CD4-positive, alpha-beta memory T cell (primary cell): ENCODE data around the gene NAA16. TPM values are rescaled to one million over a fixed set of nuclear protein-coding genes. Genes with fewer than 3 reads are reported as not detected.

Experiments
- CTCF ChIA-PET: fragments of 350-600 bp; sonication (Branson Sonifier 250); formaldehyde crosslinking; loops from one replicate; lab custom pipeline; 2021; ENCODE audit warnings: inconsistent platforms; ENCODE audit not compliant: partially characterized antibody; lab: Charles Lee
- POLR2A ChIA-PET: fragments of 350-600 bp; sonication (Branson Sonifier 250); formaldehyde crosslinking; loops from one replicate; lab custom pipeline; 2021; ENCODE audit not compliant: partially characterized antibody; lab: Charles Lee
- DNase-seq, 5 donors: peaks; one replicate each; pipeline versions ENCODE4 v3.0.0 to v3.0.0-alpha.2; 2020 to 2022; ENCODE audit warnings: mixed read lengths in 1 of 5
- H3K27ac ChIP-seq: one replicate; pipeline ENCODE4 v1.7.0; 2013; ENCODE audit warnings: low read depth, low read length
- H3K27me3 ChIP-seq: 2 replicates; pipeline ENCODE4 v1.7.0; 2013; ENCODE audit warnings: mild to moderate bottlenecking, low read length, moderate library complexity; ENCODE audit not compliant: insufficient read depth
- H3K36me3 ChIP-seq: 2 replicates; pipeline ENCODE4 v1.7.0; 2013; ENCODE audit warnings: mild to moderate bottlenecking, low read length, moderate library complexity; ENCODE audit not compliant: insufficient read depth
- H3K4me1 ChIP-seq: 2 replicates; pipeline ENCODE4 v1.7.0; 2013; ENCODE audit warnings: mild to moderate bottlenecking, low read length, moderate library complexity; ENCODE audit not compliant: insufficient read depth
- H3K4me3 ChIP-seq, 2 donors: one replicate each; pipeline ENCODE4 v1.7.0; 2013; ENCODE audit warnings: low read length in 2 of 2, mild to moderate bottlenecking in 1 of 2
- H3K9me3 ChIP-seq, 2 donors: one replicate each; pipeline ENCODE4 v1.7.0; 2013; ENCODE audit warnings: low read length in 2 of 2, control low read depth in 1 of 2; ENCODE audit not compliant: control insufficient read depth in 1 of 2
- H3K27ac Mint-ChIP-seq, 7 donors: one replicate each; pipeline ENCODE4 v1.8.0; 2020 to 2021; ENCODE audit warnings: mixed read lengths in 7 of 7, mild to moderate bottlenecking in 6 of 7, inconsistent platforms in 3 of 7, moderate library complexity in 3 of 7
- H3K27me3 Mint-ChIP-seq, 2 donors: one replicate each; pipeline ENCODE4 v1.8.0; 2020 to 2021; ENCODE audit warnings: mixed read lengths in 2 of 2
- H3K36me3 Mint-ChIP-seq, 2 donors: one replicate each; pipeline ENCODE4 v1.8.0; 2020 to 2021; ENCODE audit warnings: mixed read lengths in 2 of 2, inconsistent platforms in 1 of 2, mild to moderate bottlenecking in 1 of 2
- H3K4me1 Mint-ChIP-seq, 4 donors: one replicate each; pipeline ENCODE4 v1.8.0; 2020 to 2021; ENCODE audit warnings: mixed read lengths in 4 of 4, mild to moderate bottlenecking in 1 of 4
- H3K4me3 Mint-ChIP-seq, 8 donors: one replicate each; pipeline ENCODE4 v1.8.0; 2020 to 2021; ENCODE audit warnings: mixed read lengths in 8 of 8, mild to moderate bottlenecking in 7 of 8, moderate library complexity in 6 of 8, inconsistent platforms in 3 of 8
- H3K9me3 Mint-ChIP-seq, 8 donors: one replicate each; pipeline ENCODE4 v1.8.0; 2020 to 2021; ENCODE audit warnings: mixed read lengths in 8 of 8, mild to moderate bottlenecking in 5 of 8, inconsistent platforms in 3 of 8, moderate library complexity in 1 of 8
- intact Hi-C: fragments of 100-400 bp; cut with micrococcal nuclease; formaldehyde crosslinking; loops from one replicate; pipeline ENCODE4 v1.15.1; 2023
- polyA plus RNA-seq, 2 donors: library from polyadenylated mRNA; unstranded; fragments of 300-500 nt; fragmentation: Illumina TruSeq; gene quantifications; one replicate each; pipeline ENCODE4 v1.2.3, GENCODE V29; 2021
- total RNA-seq, 2 experiments: library from RNA; stranded (reverse); gene quantifications; one replicate each; pipeline ENCODE4 v1.2.3, GENCODE V29; 2021

Gene NAA16
- total and polyA plus RNA-seq, 4 experiments from 2014 or later: 8.6 to 62.5 (median 39.7) TPM

- H3K4me1 ChIP-seq: no peaks in the 10 kb centered on the region
- no peaks in the 10 kb centered on the region for H3K36me3 ChIP-seq
- ChIA-PET CTCF (no interaction called here), POLR2A (interaction anchor here (0.8 kb wide), 1 partner anchor 244 kb away, joined by 3 read pairs; no protein-coding TSS in a partner anchor)
- Mint-ChIP-seq H3K36me3 (peaks cover 0 to 4% of the 10 kb centered on the region in 2 donors), H3K4me1 (no peaks in the 10 kb centered on the region), H3K4me3 (no peak overlapping the region), H3K9me3 (no peaks in the 10 kb centered on the region), H3K27me3 (peaks cover 0 to 5% of the 10 kb centered on the region in 2 donors), H3K27ac (no peak overlapping the region)
- H3K27me3 ChIP-seq: no peaks in the 10 kb centered on the region
- H3K27ac ChIP-seq: no peak overlapping the region
- intact Hi-C loops: no loop called here
- H3K9me3 ChIP-seq: no peaks in the 10 kb centered on the region
- no peak overlapping the region for H3K4me3 ChIP-seq
- DNase-seq: no peak
Measured at GRCh38 chr13:41304551-41304950, 6.5 kb upstream of the NAA16 start.

DNA sequence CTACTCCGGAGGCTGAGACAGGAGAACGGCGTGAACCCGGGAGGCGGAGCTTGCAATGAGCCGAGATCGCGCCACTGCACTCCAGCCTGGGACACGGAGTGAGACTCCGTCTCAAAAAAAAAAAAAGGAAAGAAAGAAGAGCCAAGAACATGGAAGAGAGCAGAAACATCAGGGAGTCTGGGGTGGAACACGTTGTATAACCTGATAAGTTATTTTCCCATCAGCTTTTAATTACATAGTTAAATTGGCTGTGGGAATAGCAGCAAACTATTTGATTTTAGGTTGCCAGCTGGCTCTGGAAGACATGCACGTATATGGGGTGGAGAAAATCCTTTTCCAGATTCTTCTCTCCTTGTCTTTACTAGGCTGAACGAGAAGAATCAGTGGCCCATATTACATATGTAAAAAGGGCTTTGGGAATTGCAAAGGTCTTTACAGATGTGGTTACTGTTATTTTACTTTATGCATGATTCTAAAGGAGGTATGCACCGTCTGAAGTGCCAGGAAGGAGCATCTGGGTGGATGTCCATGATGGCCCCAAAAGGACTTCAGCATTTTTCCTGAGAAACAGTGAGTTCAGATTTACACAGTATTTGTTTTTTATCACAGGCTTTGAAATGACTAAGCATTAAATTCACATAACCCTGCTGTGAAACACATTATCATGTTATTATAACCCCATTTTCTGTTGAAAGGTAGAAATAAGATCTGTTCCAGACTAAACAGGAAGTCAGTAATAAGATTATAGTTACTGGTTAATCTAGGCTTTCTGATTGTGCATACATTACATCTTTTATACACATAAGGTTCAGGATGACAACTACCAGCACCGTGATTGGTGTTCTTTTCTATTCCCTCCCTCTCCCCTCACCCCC is 4.6 kb upstream of the NAA16 start:
- DNase-seq: no peak
- no peaks in the 10 kb centered on the region for H3K9me3 ChIP-seq
- POLR2A ChIA-PET: no interaction called here
- no peak overlapping the region for H3K4me3 ChIP-seq
- peaks cover 0 to 3% of the 10 kb centered on the region in 2 donors for H3K27me3 Mint-ChIP-seq
- H3K36me3 ChIP-seq: no peaks in the 10 kb centered on the region
- no peak overlapping the region for H3K27ac ChIP-seq
- no peak overlapping the region for H3K27ac Mint-ChIP-seq
- CTCF ChIA-PET: no interaction called here
- no peaks in the 10 kb centered on the region for H3K9me3 Mint-ChIP-seq
- H3K36me3 Mint-ChIP-seq: peaks cover 0 to 8% of the 10 kb centered on the region in 2 donors
- H3K4me1 ChIP-seq: peaks cover 7% of the 10 kb centered on the region
- H3K4me3 Mint-ChIP-seq: no peak overlapping the region
- H3K4me1 Mint-ChIP-seq: peaks cover 1 to 13% (median 7%) of the 10 kb centered on the region in 4 donors
- no peaks in the 10 kb centered on the region for H3K27me3 ChIP-seq
- intact Hi-C loops: no loop called here

DNA sequence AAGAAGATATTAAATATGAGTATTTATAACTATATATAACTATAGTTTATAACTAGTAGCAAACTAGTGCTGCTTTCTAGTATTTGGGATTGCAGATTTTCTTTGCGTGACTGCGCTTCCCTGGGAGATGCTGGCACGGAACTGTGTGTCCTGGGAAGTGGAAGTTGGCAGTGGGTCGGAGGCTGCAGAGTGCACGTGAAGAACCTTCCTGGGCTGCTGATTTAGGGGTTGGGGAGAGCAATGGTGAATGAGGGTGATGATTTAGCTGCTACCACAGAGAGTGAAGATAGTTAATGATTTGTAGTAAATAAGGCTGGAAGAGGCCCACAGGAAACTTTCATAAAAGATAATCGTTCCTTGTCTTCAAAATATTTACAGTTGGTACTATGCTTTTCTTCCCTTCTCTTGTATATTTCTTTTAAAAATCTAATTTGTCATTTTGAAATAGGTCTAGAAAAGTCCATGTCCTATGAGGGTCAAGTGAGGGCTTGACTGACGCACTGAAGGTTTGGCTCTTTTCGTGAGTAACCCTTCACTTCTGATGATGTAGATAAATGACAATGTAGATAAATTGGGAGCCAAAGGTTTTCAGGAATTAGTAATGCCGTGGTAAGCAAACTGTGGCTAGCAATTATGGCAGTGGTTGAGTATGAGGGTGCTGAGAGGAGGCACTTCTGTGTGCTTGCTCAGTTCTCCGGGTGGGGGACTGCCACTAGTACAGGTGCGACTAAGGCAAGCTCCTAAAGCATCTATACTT is 3.0 kb upstream of the NAA16 start:
- Histone ChIP-seq H3K27me3 (no peaks in the 10 kb centered on the region), H3K4me3 (no peak overlapping the region), H3K4me1 (peaks cover 15% of the 10 kb centered on the region), H3K9me3 (no peaks in the 10 kb centered on the region), H3K36me3 (no peaks in the 10 kb centered on the region), H3K27ac (no peak overlapping the region)
- DNase-seq: no peak
- Mint-ChIP-seq H3K9me3 (peaks cover 0 to 2% (median 0%) of the 10 kb centered on the region in 8 donors), H3K4me3 (peak overlapping the region in 1 of 8 donors; percentile 55), H3K4me1 (peaks cover 4 to 20% (median 13%) of the 10 kb centered on the region in 4 donors), H3K36me3 (peaks cover 0 to 13% of the 10 kb centered on the region in 2 donors), H3K27me3 (peaks cover 0 to 3% of the 10 kb centered on the region in 2 donors), H3K27ac (no peak overlapping the region)
- intact Hi-C loops: no loop called here
- ChIA-PET POLR2A (no interaction called here), CTCF (no interaction called here)

GRCh38 chr13:41311406-41312175 is 524 bp downstream of the NAA16 start:
- peaks cover 0 to 2% (median 0%) of the 10 kb centered on the region in 8 donors for H3K9me3 Mint-ChIP-seq
- H3K27me3 ChIP-seq: no peaks in the 10 kb centered on the region
- POLR2A ChIA-PET: interaction anchor here (1.1 to 1.6 kb wide), 2 partner anchors 49 to 145 kb away, joined by 6 read pairs; partner anchors contain the start of gene MTRF1
- H3K27me3 Mint-ChIP-seq: no peaks in the 10 kb centered on the region
- peaks cover 22 to 50% (median 39%) of the 10 kb centered on the region in 4 donors for H3K4me1 Mint-ChIP-seq
- intact Hi-C loops: loop anchor here (1.0 to 5.0 kb wide), 8 partner anchors 13 to 736 kb away; partner anchors contain the start of genes DGKH, KBTBD6, KBTBD7 and MTRF1
- H3K9me3 ChIP-seq: no peaks in the 10 kb centered on the region
- DNase-seq: peak; percentile 47 to 60 (median 56)
- H3K36me3 ChIP-seq: no peaks in the 10 kb centered on the region
- CTCF ChIA-PET: no interaction called here
- H3K4me3 ChIP-seq: peak overlapping the region; percentile 85 to 94
- H3K27ac Mint-ChIP-seq: peak overlapping the region; percentile 94 to 96 (median 96)
- H3K36me3 Mint-ChIP-seq: peaks cover 0 to 13% of the 10 kb centered on the region in 2 donors
- H3K4me3 Mint-ChIP-seq: peak overlapping the region; percentile 94 to 97 (median 96)
- peaks cover 45% of the 10 kb centered on the region for H3K4me1 ChIP-seq
- H3K27ac ChIP-seq: peak overlapping the region; percentile 83

DNA sequence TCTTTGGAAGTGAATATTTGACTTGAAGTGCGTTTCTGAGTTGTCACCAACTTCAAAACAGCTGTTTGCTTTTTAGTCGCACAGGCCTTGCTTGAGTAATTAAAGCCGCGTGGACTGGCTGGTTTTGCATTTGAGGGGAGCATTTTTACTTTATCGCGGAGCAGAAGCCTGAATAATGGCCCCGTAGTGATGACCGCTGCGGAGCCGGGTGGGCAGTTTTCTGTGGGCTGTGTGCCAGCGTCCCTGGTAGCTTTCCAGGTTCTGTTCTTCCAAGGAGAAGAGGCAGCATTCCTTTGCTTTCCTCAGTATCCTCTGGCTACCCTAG is 1.1 kb downstream of the NAA16 start:
- peak overlapping the region; percentile 83 for H3K27ac ChIP-seq
- H3K36me3 ChIP-seq: no peaks in the 10 kb centered on the region
- peaks cover 45% of the 10 kb centered on the region for H3K4me1 ChIP-seq
- H3K36me3 Mint-ChIP-seq: peaks cover 4 to 18% of the 10 kb centered on the region in 2 donors
- H3K4me3 Mint-ChIP-seq: peak overlapping the region; percentile 94 to 97 (median 96)
- intact Hi-C loops: loop anchor here (5.0 kb wide), 4 partner anchors 45 to 735 kb away; partner anchors contain the start of genes DGKH, KBTBD6 and WBP4
- no peaks in the 10 kb centered on the region for H3K27me3 ChIP-seq
- H3K27ac Mint-ChIP-seq: peak overlapping the region; percentile 91 to 96 (median 96)
- H3K4me1 Mint-ChIP-seq: peaks cover 26 to 55% (median 44%) of the 10 kb centered on the region in 4 donors
- no peaks in the 10 kb centered on the region for H3K9me3 ChIP-seq
- ChIA-PET CTCF (interaction anchor here (0.8 to 0.9 kb wide), 3 partner anchors 21 to 356 kb away, joined by 3 to 4 read pairs (median 3); no protein-coding TSS in a partner anchor), POLR2A (interaction anchor here (1.6 kb wide), 1 partner anchor 49 kb away, joined by 6 read pairs; the partner anchor contains the start of gene MTRF1)
- DNase-seq: peak in 1 of 5 donors; percentile 33
- peak overlapping the region; percentile 9 to 94 for H3K4me3 ChIP-seq
- H3K9me3 Mint-ChIP-seq: peaks cover 0 to 2% (median 0%) of the 10 kb centered on the region in 8 donors
- no peaks in the 10 kb centered on the region for H3K27me3 Mint-ChIP-seq

DNA sequence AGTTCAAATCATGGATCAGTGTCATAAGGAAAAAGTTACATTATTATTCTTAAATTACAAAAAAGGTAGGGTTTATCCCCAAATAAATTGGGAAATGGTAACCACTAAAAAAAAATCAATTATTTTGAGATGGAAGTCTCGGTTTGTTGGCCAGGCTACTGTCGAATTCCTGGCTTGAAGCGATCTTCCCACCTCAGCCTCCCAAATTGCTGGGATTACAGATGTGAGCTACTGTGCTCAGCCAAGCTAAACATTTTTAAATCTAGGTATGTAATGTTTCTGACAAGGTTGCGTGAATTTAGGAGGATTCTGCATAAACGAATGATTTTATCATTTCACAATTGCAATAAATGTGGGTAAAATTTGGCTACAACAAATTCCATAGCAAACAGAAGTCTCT is 2.0 kb downstream of the NAA16 start:
- POLR2A ChIA-PET: interaction anchor here (1.0 to 1.6 kb wide), 2 partner anchors 15 to 50 kb away, joined by 4 to 6 read pairs; partner anchors contain the start of gene MTRF1

More for the DNA sequence above, 2.0 kb downstream of the NAA16 start:
- no peaks in the 10 kb centered on the region for H3K9me3 ChIP-seq
- no peaks in the 10 kb centered on the region for H3K36me3 ChIP-seq
- CTCF ChIA-PET: interaction anchor here (0.9 kb wide), 1 partner anchor 355 kb away, joined by 3 read pairs; no protein-coding TSS in a partner anchor
- H3K27me3 ChIP-seq: no peaks in the 10 kb centered on the region
- Mint-ChIP-seq H3K36me3 (peaks cover 7 to 22% of the 10 kb centered on the region in 2 donors), H3K27me3 (no peaks in the 10 kb centered on the region), H3K4me1 (peaks cover 33 to 65% (median 50%) of the 10 kb centered on the region in 4 donors), H3K4me3 (peak overlapping the region; percentile 49 to 96 (median 72)), H3K27ac (peak overlapping the region in 1 of 7 donors; percentile 19), H3K9me3 (peaks cover 0 to 2% (median 0%) of the 10 kb centered on the region in 8 donors)
- peak overlapping the region in 1 of 2 donors; percentile 9 for H3K4me3 ChIP-seq
- no peak for DNase-seq
- H3K4me1 ChIP-seq: peaks cover 51% of the 10 kb centered on the region
- H3K27ac ChIP-seq: no peak overlapping the region
- intact Hi-C loops: loop anchor here (5.0 kb wide), 4 partner anchors 44 to 734 kb away; partner anchors contain the start of genes DGKH, KBTBD6 and WBP4
